Colonic mucosa (tissue), 4 donors: ENCODE measurements around the gene MAGI2. TPM values are rescaled to one million over a fixed set of nuclear protein-coding genes. Genes with fewer than 3 reads are reported as not detected.

ENCODE experiments used
- DNase-seq: peaks from one replicate; pipeline ENCODE4 v3.0.0-alpha.2; 2020
- H3K27ac ChIP-seq: fragments of 200-600 bp; one replicate; pipeline ENCODE4 v1.8.0; 2021
- H3K27me3 ChIP-seq: fragments of 200-600 bp; one replicate; pipeline ENCODE4 v1.8.0; 2021
- H3K36me3 ChIP-seq: fragments of 200-600 bp; one replicate; pipeline ENCODE4 v1.8.0; 2021
- H3K4me1 ChIP-seq: fragments of 200-600 bp; one replicate; pipeline ENCODE4 v1.8.0; 2021; ENCODE audit warnings: mild to moderate bottlenecking
- H3K4me3 ChIP-seq: fragments of 200-600 bp; one replicate; pipeline ENCODE4 v1.8.0; 2021
- H3K9ac ChIP-seq, 2 donors: one replicate each; pipeline ENCODE4 v1.7.0; 2013; ENCODE audit warnings: control low read depth in 2 of 2, low read depth in 2 of 2, low read length in 2 of 2
- H3K9me3 ChIP-seq: fragments of 200-600 bp; one replicate; pipeline ENCODE4 v1.8.0; 2021
- intact Hi-C: fragments of 100-400 bp; cut with DNase I; formaldehyde crosslinking; loops from one replicate; pipeline ENCODE4 v1.14.1; 2022
- total RNA-seq, 2 donors: library from RNA; stranded (reverse); fragmentation: NEBNext Ultra II Directional in 1 of 2; extraction: Animal tissue kit (Norgen Biotek cat#: 25700) in 1 of 2; gene quantifications; one replicate each; pipeline ENCODE4 v1.2.1, GENCODE V29; 2021
- TF ChIP-seq, protein P1 (sequence below): fragments of 200-600 bp; IDR thresholded peaks from one replicate; pipeline ENCODE4 v1.8.0; 2022; ENCODE audit warnings: antibody characterized with exemption, mild to moderate bottlenecking
- donor health status: healthy.
- donor health status: DM: no; HTN: no; CAD: no.
- donor health status: DM: no; HTN: no; CAD: no.

Gene MAGI2
- total RNA-seq, 2 donors from 2014 or later: 1.1 to 2.4 TPM

- intact Hi-C loops: no loop called here
- Histone ChIP-seq H3K4me1 (no peaks in the 10 kb centered on the region), H3K4me3 (no peak overlapping the region), H3K27ac (no peak overlapping the region), H3K9ac (no peak overlapping the region), H3K36me3 (no peaks in the 10 kb centered on the region), H3K9me3 (no peaks in the 10 kb centered on the region), H3K27me3 (no peaks in the 10 kb centered on the region)
- DNase-seq: no peak
- TF ChIP-seq, protein P1, sequence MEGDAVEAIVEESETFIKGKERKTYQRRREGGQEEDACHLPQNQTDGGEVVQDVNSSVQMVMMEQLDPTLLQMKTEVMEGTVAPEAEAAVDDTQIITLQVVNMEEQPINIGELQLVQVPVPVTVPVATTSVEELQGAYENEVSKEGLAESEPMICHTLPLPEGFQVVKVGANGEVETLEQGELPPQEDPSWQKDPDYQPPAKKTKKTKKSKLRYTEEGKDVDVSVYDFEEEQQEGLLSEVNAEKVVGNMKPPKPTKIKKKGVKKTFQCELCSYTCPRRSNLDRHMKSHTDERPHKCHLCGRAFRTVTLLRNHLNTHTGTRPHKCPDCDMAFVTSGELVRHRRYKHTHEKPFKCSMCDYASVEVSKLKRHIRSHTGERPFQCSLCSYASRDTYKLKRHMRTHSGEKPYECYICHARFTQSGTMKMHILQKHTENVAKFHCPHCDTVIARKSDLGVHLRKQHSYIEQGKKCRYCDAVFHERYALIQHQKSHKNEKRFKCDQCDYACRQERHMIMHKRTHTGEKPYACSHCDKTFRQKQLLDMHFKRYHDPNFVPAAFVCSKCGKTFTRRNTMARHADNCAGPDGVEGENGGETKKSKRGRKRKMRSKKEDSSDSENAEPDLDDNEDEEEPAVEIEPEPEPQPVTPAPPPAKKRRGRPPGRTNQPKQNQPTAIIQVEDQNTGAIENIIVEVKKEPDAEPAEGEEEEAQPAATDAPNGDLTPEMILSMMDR: no peak
These were observed 1258.2 kb downstream of the MAGI2 start for GRCh38 chr7:78195281-78195680.

GRCh38 chr7:78194611-78195010 lies 1258.9 kb downstream of the MAGI2 start:
- Histone ChIP-seq H3K27me3 (no peaks in the 10 kb centered on the region), H3K36me3 (no peaks in the 10 kb centered on the region), H3K4me1 (no peaks in the 10 kb centered on the region), H3K9ac (no peak overlapping the region), H3K27ac (no peak overlapping the region), H3K9me3 (no peaks in the 10 kb centered on the region), H3K4me3 (no peak overlapping the region)
- DNase-seq: no peak
- intact Hi-C loops: no loop called here
- TF ChIP-seq, protein P1: no peak

DNA sequence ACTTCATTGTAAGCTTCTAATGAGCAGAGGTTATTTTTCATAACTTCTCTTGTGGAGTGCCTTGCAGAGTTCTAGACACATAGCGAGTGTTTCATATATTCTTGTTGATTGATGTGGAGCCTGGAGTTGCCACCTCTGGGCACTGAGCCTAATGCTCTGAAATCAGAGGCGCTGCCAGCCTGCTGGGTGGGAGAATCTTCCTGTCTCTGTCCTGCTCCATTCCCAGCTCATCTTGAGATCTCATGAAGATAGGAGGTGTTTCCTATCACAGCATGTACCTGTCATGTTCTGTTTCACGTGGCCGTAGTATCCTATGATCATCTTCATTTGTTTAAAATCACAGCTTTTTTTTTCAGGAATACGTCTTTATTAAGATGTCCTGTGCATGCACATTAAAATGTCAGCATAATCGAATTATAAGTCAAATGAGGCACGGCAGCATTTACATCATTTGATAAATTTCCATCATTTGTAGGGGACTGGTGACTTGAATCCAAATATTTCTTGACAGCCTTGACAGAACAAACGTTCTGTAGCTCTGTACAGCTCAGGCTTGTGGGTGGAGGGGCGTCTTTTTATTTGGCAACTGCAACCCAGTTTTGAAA lies 1261.9 kb downstream of the MAGI2 start:
- Histone ChIP-seq H3K9me3 (no peaks in the 10 kb centered on the region), H3K27me3 (no peaks in the 10 kb centered on the region), H3K4me3 (no peak overlapping the region), H3K36me3 (no peaks in the 10 kb centered on the region), H3K27ac (no peak overlapping the region), H3K9ac (no peak overlapping the region), H3K4me1 (no peaks in the 10 kb centered on the region)
- TF ChIP-seq, protein P1: no peak
- intact Hi-C loops: no loop called here
- no peak for DNase-seq

DNA sequence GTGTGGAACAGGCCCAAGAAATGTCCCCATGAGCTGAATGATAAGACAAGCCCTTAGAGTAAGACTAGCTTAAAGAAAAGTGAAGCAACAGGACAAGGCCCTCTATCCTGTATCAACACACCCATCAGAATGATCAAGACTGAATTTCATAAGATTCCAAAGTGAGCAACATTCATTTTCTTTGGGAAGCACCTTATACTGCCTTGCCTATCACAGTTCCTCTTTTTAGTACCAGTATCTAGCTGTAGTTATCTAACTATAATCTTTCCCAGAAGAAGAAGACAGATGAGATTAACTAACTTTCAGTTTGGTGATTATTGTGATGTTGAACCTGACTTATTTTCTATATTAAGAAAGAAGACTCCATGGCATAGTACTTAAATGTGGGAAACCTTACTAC lies 1263.7 kb downstream of the MAGI2 start:
- no peaks in the 10 kb centered on the region for H3K4me1 ChIP-seq
- no peak overlapping the region for H3K4me3 ChIP-seq
- no peaks in the 10 kb centered on the region for H3K9me3 ChIP-seq
- TF ChIP-seq, protein P1: no peak
- no peak overlapping the region for H3K9ac ChIP-seq
- H3K27ac ChIP-seq: no peak overlapping the region
- intact Hi-C loops: no loop called here
- H3K36me3 ChIP-seq: no peaks in the 10 kb centered on the region
- no peak for DNase-seq
- no peaks in the 10 kb centered on the region for H3K27me3 ChIP-seq

GRCh38 chr7:78185149-78185745 lies 1268.2 kb downstream of the MAGI2 start:
- Histone ChIP-seq H3K27ac (no peak overlapping the region), H3K9me3 (no peaks in the 10 kb centered on the region), H3K4me3 (no peak overlapping the region), H3K27me3 (no peaks in the 10 kb centered on the region), H3K36me3 (no peaks in the 10 kb centered on the region), H3K4me1 (no peaks in the 10 kb centered on the region), H3K9ac (no peak overlapping the region)
- TF ChIP-seq, protein P1: no peak
- intact Hi-C loops: no loop called here
- no peak for DNase-seq
